Neural cell (in vitro differentiated cells): ENCODE measurements around the gene ALOX5AP. TPM values are rescaled to one million over a fixed set of nuclear protein-coding genes. Genes with fewer than 3 reads are reported as not detected.

Experiments
- H2AFZ ChIP-seq: fragments of 200-600, 300-800 bp; sonication (generic), shearing (Covaris generic); 2 replicates; pipeline ENCODE4 v1.6.0; 2014; ENCODE audit warnings: low read depth, mild to moderate bottlenecking, antibody characterized with exemption, low read length, moderate library complexity
- H3F3A ChIP-seq: fragments of 200-600 bp; shearing (Covaris generic); 2 replicates; pipeline ENCODE4 v1.6.1; 2016; ENCODE audit warnings: mild to moderate bottlenecking, moderate library complexity, mixed read lengths, antibody characterized with exemption, low read length; ENCODE audit not compliant: insufficient read depth, poor library complexity, severe bottlenecking
- H3K27ac ChIP-seq: fragments of 200-600, 300-800 bp; sonication (generic), shearing (Covaris generic); 2 replicates; pipeline ENCODE4 v1.5.1; 2014; ENCODE audit warnings: mild to moderate bottlenecking, low read length, moderate library complexity
- H3K27me3 ChIP-seq: fragments of 300-800, 200-600 bp; sonication (generic), shearing (Covaris generic); 2 replicates; pipeline ENCODE4 v1.6.0; 2014; ENCODE audit warnings: mild to moderate bottlenecking, low read depth, low read length, moderate library complexity; ENCODE audit not compliant: insufficient read depth
- H3K36me3 ChIP-seq: fragments of 300-800, 200-600 bp; sonication (generic), shearing (Covaris generic); 2 replicates; pipeline ENCODE4 v1.5.1; 2014; ENCODE audit warnings: mild to moderate bottlenecking, antibody characterized with exemption, low read length, moderate library complexity; ENCODE audit not compliant: insufficient read depth
- H3K4me2 ChIP-seq: fragments of 300-800, 200-600 bp; sonication (generic), shearing (Covaris generic); 2 replicates; pipeline ENCODE4 v1.6.0; 2014; ENCODE audit warnings: mild to moderate bottlenecking, low read length
- H3K4me3 ChIP-seq: fragments of 300-800, 200-600 bp; sonication (generic), shearing (Covaris generic); 2 replicates; pipeline ENCODE4 v1.5.1; 2014; ENCODE audit warnings: mild to moderate bottlenecking, low read length, moderate library complexity
- H3K79me2 ChIP-seq: fragments of 200-600 bp; shearing (Covaris generic); replicated peaks from 2 replicates; pipeline ENCODE4 v1.6.0; 2014; ENCODE audit warnings: mild to moderate bottlenecking, low read length, moderate library complexity; ENCODE audit not compliant: insufficient read depth
- H3K9ac ChIP-seq: fragments of 300-800, 200-600 bp; sonication (generic), shearing (Covaris generic); 2 replicates; pipeline ENCODE4 v1.6.1; 2016; ENCODE audit warnings: mild to moderate bottlenecking, low read length, mixed read lengths
- H3K9me2 ChIP-seq: fragments of 200-600 bp; shearing (Covaris generic); 2 replicates; pipeline ENCODE4 v1.6.1; 2016; ENCODE audit warnings: mild to moderate bottlenecking, low read length, mixed read lengths; ENCODE audit not compliant: insufficient read depth
- H3K9me3 ChIP-seq: fragments of 200-600, 300-800 bp; sonication (generic), shearing (Covaris generic); 2 replicates; pipeline ENCODE4 v1.6.1; 2016; ENCODE audit warnings: mild to moderate bottlenecking, mixed run types, low read length, moderate library complexity, mixed read lengths
- H4K20me1 ChIP-seq: fragments of 200-600 bp; shearing (Covaris generic); 2 replicates; pipeline ENCODE4 v1.6.1; 2016; ENCODE audit warnings: mild to moderate bottlenecking, mixed run types; ENCODE audit not compliant: insufficient read depth
- CTCF ChIP-seq: fragments of 450-650 bp; IDR thresholded peaks from 2 replicates; pipeline ENCODE4 v1.5.1; 2014; ENCODE audit warnings: antibody characterized with exemption, mild to moderate bottlenecking, moderate library complexity; ENCODE audit not compliant: poor library complexity, severe bottlenecking
- EP300 ChIP-seq: fragments of 450-650 bp; conservative IDR thresholded peaks from 2 replicates; pipeline ENCODE4 v1.6.1; 2014; ENCODE audit warnings: antibody characterized with exemption, mild to moderate bottlenecking, moderate library complexity; ENCODE audit not compliant: poor library complexity, severe bottlenecking
- EZH2 ChIP-seq: fragments of 200-600, 300-800 bp; shearing (Covaris generic), sonication (generic); IDR thresholded peaks from 2 replicates; pipeline ENCODE4 v1.6.1; 2014; ENCODE audit warnings: antibody characterized with exemption, low read length, borderline replicate concordance, mild to moderate bottlenecking; ENCODE audit not compliant: insufficient read depth, poor library complexity, severe bottlenecking
- MXI1 ChIP-seq: fragments of 450-650 bp; conservative IDR thresholded peaks from 2 replicates; pipeline ENCODE4 v1.6.1; 2014; ENCODE audit warnings: antibody characterized with exemption, mild to moderate bottlenecking; ENCODE audit not compliant: poor library complexity, severe bottlenecking
- POLR2AphosphoS5 ChIP-seq: IDR thresholded peaks from 2 replicates; pipeline ENCODE4 v1.6.1; 2012
- RAD21 ChIP-seq: fragments of 450-650 bp; conservative IDR thresholded peaks from 2 replicates; pipeline ENCODE4 v1.6.1; 2014; ENCODE audit warnings: antibody characterized with exemption, mild to moderate bottlenecking, moderate library complexity
- REST ChIP-seq: IDR thresholded peaks from 2 replicates; pipeline ENCODE4 v1.6.1; 2012; ENCODE audit warnings: borderline replicate concordance
- SMC3 ChIP-seq: fragments of 450-650 bp; conservative IDR thresholded peaks from 2 replicates; pipeline ENCODE4 v1.6.1; 2014; ENCODE audit warnings: antibody characterized with exemption, mild to moderate bottlenecking, moderate library complexity; ENCODE audit not compliant: poor library complexity
- TAF1 ChIP-seq: IDR thresholded peaks from 2 replicates; pipeline ENCODE4 v1.6.1; 2012; ENCODE audit warnings: low read depth
- polyA plus RNA-seq: library from polyadenylated mRNA; depleted of rRNA; stranded (reverse); fragments of >200 nt; gene quantifications from 2 replicates; pipeline ENCODE4 v1.2.3, GENCODE V29; 2014

The ALOX5AP gene
- polyA plus RNA-seq, 1 donor from 2014 or later, result not detected

- no peaks in the 10 kb centered on the region for H3K27me3 ChIP-seq
- TF ChIP-seq MXI1 (no peak), TAF1 (no peak), EZH2 (no peak)
- H3K9me3 ChIP-seq, result no peaks in the 10 kb centered on the region
- peak overlapping the region; percentile 55 for H3K9ac ChIP-seq
- H3F3A ChIP-seq, result no peaks in the 10 kb centered on the region
- H2AFZ ChIP-seq, result peak overlapping the region; percentile 19
- H3K36me3 ChIP-seq, result no peaks in the 10 kb centered on the region
- H3K27ac ChIP-seq, result peak overlapping the region; percentile 81
- H3K4me2 ChIP-seq, result peak overlapping the region; percentile 73
- peak overlapping the region; percentile 58 for H3K4me3 ChIP-seq
- H3K9me2 ChIP-seq, result no peaks in the 10 kb centered on the region
- H3K79me2 ChIP-seq, result no peaks in the 10 kb centered on the region
- no peaks in the 10 kb centered on the region for H4K20me1 ChIP-seq
These were observed 5.5 kb upstream of the ALOX5AP start for GRCh38 chr13:30729801-30730200.

- Histone ChIP-seq H3K27me3 (no peaks in the 10 kb centered on the region), H3K4me3 (peak overlapping the region; percentile 58), H3K9ac (peak overlapping the region; percentile 55), H3F3A (no peaks in the 10 kb centered on the region), H3K4me2 (peak overlapping the region; percentile 73), H3K9me2 (no peaks in the 10 kb centered on the region), H2AFZ (peak overlapping the region; percentile 43), H3K27ac (peak overlapping the region; percentile 81), H3K36me3 (no peaks in the 10 kb centered on the region), H4K20me1 (no peaks in the 10 kb centered on the region), H3K79me2 (no peaks in the 10 kb centered on the region), H3K9me3 (no peaks in the 10 kb centered on the region)
- TF ChIP-seq REST, result peak; percentile 20
- TF ChIP-seq CTCF, result no peak
- TF ChIP-seq EZH2, result no peak
- TF ChIP-seq POLR2AphosphoS5, result peak; percentile 52
- TF ChIP-seq RAD21, result no peak
- no peak for TF ChIP-seq TAF1
- peak; percentile 84 for TF ChIP-seq EP300
- peak; percentile 37 for TF ChIP-seq MXI1
- TF ChIP-seq SMC3, result peak; percentile 41
These were observed 4.8 kb upstream of the ALOX5AP start for GRCh38 chr13:30730526-30730925.
